OCI-LY3 (cell line): Measurements from ENCODE around the gene TMEM187.

Experiments
- H2AFZ ChIP-seq: fragments of 200-600, 300-600 bp; shearing (Covaris generic); 2 replicates; pipeline ENCODE4 v1.6.0; 2014; ENCODE audit warnings: antibody characterized with exemption, low read depth, low read length
- H3K27ac ChIP-seq: fragments of 200-600, 300-600 bp; sonication (generic); 2 replicates; pipeline ENCODE4 v1.5.1; 2014; ENCODE audit warnings: mild to moderate bottlenecking, low read length, moderate library complexity, mixed read lengths
- H3K27me3 ChIP-seq: fragments of 200-600, 300-600 bp; sonication (generic); 2 replicates; pipeline ENCODE4 v1.6.1; 2014; ENCODE audit warnings: low read depth, low read length, mixed read lengths
- H3K36me3 ChIP-seq: fragments of 200-600, 300-600 bp; sonication (generic); replicated peaks from 2 replicates; pipeline ENCODE3; 2014; ENCODE audit warnings: low read depth, low read length, mixed read lengths
- H3K4me1 ChIP-seq: fragments of 300-600, 200-600 bp; sonication (generic); 2 replicates; pipeline ENCODE4 v1.6.1; 2014; ENCODE audit warnings: low read length, mixed read lengths
- H3K4me2 ChIP-seq: fragments of 200-600, 300-600 bp; sonication (generic); 2 replicates; pipeline ENCODE4 v1.6.1; 2014; ENCODE audit warnings: low read length, mixed read lengths
- H3K4me3 ChIP-seq: fragments of 300-600, 200-600 bp; sonication (generic); 2 replicates; pipeline ENCODE4 v1.5.1; 2014; ENCODE audit warnings: antibody characterized with exemption, mild to moderate bottlenecking, low read length, moderate library complexity
- H3K79me2 ChIP-seq: fragments of 300-600, 200-600 bp; shearing (Covaris generic); 2 replicates; pipeline ENCODE4 v1.6.1; 2014; ENCODE audit warnings: mild to moderate bottlenecking, low read length, mixed read lengths
- H3K9ac ChIP-seq: fragments of 300-600, 200-600 bp; shearing (Covaris generic); 2 replicates; pipeline ENCODE4 v1.6.0; 2014; ENCODE audit warnings: mild to moderate bottlenecking, low read length, moderate library complexity
- H3K9me3 ChIP-seq: fragments of 200-600, 300-600 bp; shearing (Covaris generic); 2 replicates; pipeline ENCODE4 v1.6.1; 2014; ENCODE audit warnings: low read length, mixed read lengths; ENCODE audit not compliant: insufficient read depth
- H4K20me1 ChIP-seq: fragments of 200-600, 300-600 bp; sonication (generic); 2 replicates; pipeline ENCODE4 v1.6.1; 2016; ENCODE audit warnings: low read length, mixed read lengths; ENCODE audit not compliant: insufficient read depth
- EZH2phosphoT487 ChIP-seq: fragments of 200-600 bp; shearing (Covaris generic); IDR thresholded peaks from 2 replicates; pipeline ENCODE4 v1.6.1; 2018; ENCODE audit warnings: antibody characterized with exemption, mixed run types, low read depth
- TF ChIP-seq, protein P1 (sequence below): fragments of 200-600, 300-600 bp; sonication (generic); IDR thresholded peaks from 2 replicates; pipeline ENCODE4 v1.5.1; 2014; ENCODE audit warnings: antibody characterized with exemption, low read length, low read depth

Gene TMEM187

DNA sequence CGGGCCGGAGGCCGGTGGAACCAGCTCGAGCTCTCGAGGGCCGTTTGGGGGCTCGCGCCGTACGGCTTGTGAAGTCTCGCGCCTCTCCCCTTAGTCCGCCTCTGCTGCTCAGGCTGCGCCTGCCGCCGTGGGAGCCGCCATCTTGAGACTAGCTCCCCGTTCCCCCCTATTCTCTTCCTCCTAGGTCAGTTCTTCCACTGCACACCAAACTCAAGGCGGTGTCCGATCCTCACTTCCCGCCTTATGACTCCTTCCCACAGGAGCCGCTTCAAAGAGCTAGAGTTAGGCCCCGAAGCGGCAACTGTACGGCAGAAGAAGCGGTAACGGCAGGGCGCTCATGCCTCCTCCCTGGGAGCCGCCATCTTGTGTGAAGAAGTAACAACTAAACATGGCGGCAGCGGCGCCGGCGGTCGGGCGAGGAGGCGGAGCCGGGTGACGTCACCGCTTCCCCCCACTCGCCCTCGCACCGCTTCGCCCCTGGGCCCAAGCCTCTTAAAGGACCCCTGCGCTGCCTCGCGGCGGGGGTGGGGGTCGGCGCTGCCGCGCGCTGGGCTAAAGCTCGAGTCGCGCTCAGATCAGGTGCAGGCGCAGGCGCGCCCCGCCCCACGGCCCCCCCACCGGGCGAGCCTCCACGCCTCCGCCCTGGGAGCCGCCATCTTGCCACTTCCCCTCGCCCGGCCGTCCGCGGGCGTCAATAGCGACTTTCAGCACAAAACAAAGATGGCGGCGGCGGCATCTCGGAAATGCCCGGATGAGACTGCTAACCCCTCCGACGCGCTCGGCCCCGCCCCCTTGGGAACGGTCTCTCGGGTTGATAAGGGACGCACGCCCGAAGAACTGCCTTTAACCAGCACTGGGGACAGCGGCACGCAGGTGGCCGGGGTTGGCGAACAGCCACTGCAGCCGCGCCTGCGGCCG, 845 bp upstream of the TMEM187 start, which contains the start of gene HCFC1:
TSS of gene HCFC1 (minus strand) at position 369 of the 918 bp plus-strand sequence. CDS start 978 bp downstream, outside the sequence.
- Histone ChIP-seq H3K4me1 (peaks cover 39% of the 10 kb centered on the region), H3K27ac (peak within 1 kb of the TSS; percentile 98), H2AFZ (peak within 1 kb of the TSS; percentile 79; the same call in 1 of the 2 replicates), H3K4me2 (peak within 1 kb of the TSS; percentile 98), H3K9me3 (no peaks in the 10 kb centered on the region), H3K79me2 (peaks cover 63% of the 10 kb centered on the region), H3K9ac (peak within 1 kb of the TSS; percentile 100), H3K4me3 (peak within 1 kb of the TSS; percentile 97), H4K20me1 (peaks cover 32% of the 10 kb centered on the region), H3K36me3 (peaks cover 23% of the 10 kb centered on the region), H3K27me3 (no peaks in the 10 kb centered on the region)
- TF ChIP-seq, protein P1, sequence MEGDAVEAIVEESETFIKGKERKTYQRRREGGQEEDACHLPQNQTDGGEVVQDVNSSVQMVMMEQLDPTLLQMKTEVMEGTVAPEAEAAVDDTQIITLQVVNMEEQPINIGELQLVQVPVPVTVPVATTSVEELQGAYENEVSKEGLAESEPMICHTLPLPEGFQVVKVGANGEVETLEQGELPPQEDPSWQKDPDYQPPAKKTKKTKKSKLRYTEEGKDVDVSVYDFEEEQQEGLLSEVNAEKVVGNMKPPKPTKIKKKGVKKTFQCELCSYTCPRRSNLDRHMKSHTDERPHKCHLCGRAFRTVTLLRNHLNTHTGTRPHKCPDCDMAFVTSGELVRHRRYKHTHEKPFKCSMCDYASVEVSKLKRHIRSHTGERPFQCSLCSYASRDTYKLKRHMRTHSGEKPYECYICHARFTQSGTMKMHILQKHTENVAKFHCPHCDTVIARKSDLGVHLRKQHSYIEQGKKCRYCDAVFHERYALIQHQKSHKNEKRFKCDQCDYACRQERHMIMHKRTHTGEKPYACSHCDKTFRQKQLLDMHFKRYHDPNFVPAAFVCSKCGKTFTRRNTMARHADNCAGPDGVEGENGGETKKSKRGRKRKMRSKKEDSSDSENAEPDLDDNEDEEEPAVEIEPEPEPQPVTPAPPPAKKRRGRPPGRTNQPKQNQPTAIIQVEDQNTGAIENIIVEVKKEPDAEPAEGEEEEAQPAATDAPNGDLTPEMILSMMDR = no peak
- no peak for TF ChIP-seq EZH2phosphoT487

DNA sequence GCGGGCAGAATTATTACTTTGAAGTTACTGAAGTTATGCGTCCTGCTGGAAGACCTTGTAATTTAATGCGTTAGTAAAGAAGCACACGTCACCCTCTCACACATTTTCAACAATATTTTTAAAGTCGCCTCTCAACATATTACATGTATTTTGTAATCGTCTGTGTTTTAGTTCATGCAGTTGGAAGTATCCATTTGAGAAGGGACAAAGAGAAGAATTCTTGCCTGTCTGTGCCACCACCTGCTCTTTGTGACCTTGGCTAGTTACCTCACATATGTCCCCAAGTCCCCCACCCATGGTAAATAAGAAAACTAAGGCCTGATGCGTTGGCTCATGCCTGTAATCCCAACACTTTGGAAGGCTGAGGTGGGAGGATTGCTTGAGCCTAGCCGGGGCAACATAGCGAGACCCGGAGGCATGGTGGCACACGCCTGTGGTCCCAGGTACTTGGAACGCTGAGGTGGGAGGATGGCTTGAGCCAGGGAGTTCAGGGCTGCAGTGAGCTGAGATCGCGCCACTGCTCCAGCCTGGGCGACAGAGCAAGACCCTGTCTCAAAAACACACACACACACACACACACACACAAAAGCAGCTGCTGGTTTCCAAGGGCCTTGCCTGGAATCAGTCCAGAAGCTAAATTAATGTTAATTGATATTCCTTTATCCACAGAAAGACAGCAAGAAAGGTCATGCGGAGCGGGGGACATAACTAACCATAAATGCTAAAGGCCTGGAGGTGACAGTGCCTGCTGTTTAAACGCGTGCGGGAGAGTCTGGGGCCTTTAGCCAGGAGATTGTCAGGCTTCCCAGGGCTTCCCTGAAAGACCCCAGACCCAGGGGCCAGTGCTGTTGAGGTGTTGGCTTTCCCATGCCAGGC, 811 bp downstream of the TMEM187 start:
- H3K4me2 ChIP-seq = peak overlapping the region; percentile 90
- H3K36me3 ChIP-seq = peaks cover 9% of the 10 kb centered on the region
- peaks cover 16% of the 10 kb centered on the region for H4K20me1 ChIP-seq
- no peaks in the 10 kb centered on the region for H3K9me3 ChIP-seq
- peak overlapping the region; percentile 98 for H3K27ac ChIP-seq
- H3K4me1 ChIP-seq = peaks cover 23% of the 10 kb centered on the region
- H3K9ac ChIP-seq = peak overlapping the region; percentile 100
- no peaks in the 10 kb centered on the region for H3K27me3 ChIP-seq
- peak overlapping the region; percentile 97 for H3K4me3 ChIP-seq
- TF ChIP-seq EZH2phosphoT487 = no peak
- TF ChIP-seq, protein P1 = no peak
- H2AFZ ChIP-seq = no peak overlapping the region
- peaks cover 47% of the 10 kb centered on the region for H3K79me2 ChIP-seq

DNA sequence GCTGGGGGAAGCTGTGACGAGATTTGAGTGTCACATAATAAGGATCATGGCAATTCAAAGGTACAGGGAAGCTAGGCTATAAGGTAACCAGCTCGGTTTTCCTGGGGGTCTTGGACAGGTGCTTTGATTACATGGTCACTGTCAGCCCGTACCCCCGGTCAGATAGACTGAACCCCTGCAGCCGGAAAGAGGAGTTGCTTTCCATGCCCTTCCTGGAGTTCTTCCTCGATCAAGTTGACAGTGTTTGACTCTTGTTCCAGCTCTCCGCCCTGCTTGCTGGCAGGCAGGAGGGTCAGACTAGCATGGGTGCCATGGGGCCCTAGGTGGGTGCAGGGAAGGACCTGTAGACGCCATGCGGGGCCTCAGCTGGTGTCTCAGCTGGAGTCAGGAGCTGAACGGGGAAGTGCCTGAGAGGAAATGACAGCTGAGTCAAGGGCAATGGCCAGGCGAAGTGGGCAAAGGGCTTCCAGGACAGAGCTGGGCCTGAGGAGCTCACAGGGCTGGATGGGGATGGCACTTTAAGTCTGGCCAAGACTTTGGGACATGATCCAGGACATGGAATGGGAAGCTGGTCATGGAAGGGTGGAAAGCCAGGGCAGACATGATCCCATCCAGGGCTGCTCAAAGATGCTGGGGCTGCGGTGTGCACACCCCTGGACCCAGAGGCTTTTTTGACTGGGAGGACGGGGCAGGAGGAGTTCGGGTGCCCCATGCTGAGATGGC, 1.6 kb downstream of the TMEM187 start:
- peaks cover 39% of the 10 kb centered on the region for H3K79me2 ChIP-seq
- peak overlapping the region; percentile 98; the same call in 1 of the 2 replicates for H3K27ac ChIP-seq
- peaks cover 6% of the 10 kb centered on the region for H3K36me3 ChIP-seq
- H3K4me2 ChIP-seq = peak overlapping the region; percentile 90
- H3K4me3 ChIP-seq = peak overlapping the region; percentile 97; the same call in 1 of the 2 replicates
- no peaks in the 10 kb centered on the region for H3K9me3 ChIP-seq
- H3K27me3 ChIP-seq = no peaks in the 10 kb centered on the region
- H2AFZ ChIP-seq = no peak overlapping the region
- H3K4me1 ChIP-seq = peaks cover 15% of the 10 kb centered on the region
- peak overlapping the region; percentile 100; the same call in 1 of the 2 replicates for H3K9ac ChIP-seq
- no peak for TF ChIP-seq EZH2phosphoT487
- TF ChIP-seq, protein P1 = no peak
- peaks cover 8% of the 10 kb centered on the region for H4K20me1 ChIP-seq
